PFSK-1 (cell line): ENCODE results near the gene CCDC8.

Source experiments
- POLR2AphosphoS5 ChIP-seq: IDR thresholded peaks from 2 replicates; pipeline ENCODE4 v1.6.1; 2012; ENCODE audit warnings: low read depth, mild to moderate bottlenecking, control low read depth, low read length, moderate library complexity
- TAF1 ChIP-seq: IDR thresholded peaks from 2 replicates; pipeline ENCODE4 v1.6.1; 2012; ENCODE audit warnings: low read length, control low read depth, borderline replicate concordance; ENCODE audit not compliant: insufficient read depth
- TF ChIP-seq, protein P1 (sequence below), 2 experiments: IDR thresholded peaks; 2 replicates each; pipeline versions ENCODE4 v1.6.1 to v1.8.0; 2011 to 2012; ENCODE audit warnings: low read depth in 2 of 2, low read length in 2 of 2, control low read depth in 1 of 2, inconsistent platforms in 1 of 2, mild to moderate bottlenecking in 1 of 2, moderate library complexity in 1 of 2; ENCODE audit not compliant: insufficient read depth in 1 of 2

DNA sequence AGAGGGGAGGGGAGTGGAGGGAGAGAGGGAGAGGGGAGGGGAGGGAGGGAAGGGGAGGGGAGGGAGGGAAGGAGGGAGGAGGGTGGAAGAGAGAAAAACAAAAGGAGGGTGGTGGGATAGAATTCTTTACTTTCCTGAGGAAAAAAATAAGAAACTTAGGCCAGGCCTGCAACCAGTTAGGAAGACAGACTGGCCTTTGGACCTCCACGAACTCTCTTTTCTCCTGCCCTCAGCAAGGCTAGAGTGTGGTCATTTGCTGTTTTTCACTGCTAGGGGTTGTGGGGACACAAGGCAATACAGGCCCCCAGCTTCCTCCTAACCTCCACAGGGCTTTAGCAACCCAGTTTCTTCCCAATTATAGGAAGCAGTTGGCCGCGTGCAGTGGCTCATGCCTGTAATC, 4.2 kb downstream of the CCDC8 start:
- TF ChIP-seq POLR2AphosphoS5: no peak
- no peak for TF ChIP-seq TAF1
- TF ChIP-seq, protein P1, sequence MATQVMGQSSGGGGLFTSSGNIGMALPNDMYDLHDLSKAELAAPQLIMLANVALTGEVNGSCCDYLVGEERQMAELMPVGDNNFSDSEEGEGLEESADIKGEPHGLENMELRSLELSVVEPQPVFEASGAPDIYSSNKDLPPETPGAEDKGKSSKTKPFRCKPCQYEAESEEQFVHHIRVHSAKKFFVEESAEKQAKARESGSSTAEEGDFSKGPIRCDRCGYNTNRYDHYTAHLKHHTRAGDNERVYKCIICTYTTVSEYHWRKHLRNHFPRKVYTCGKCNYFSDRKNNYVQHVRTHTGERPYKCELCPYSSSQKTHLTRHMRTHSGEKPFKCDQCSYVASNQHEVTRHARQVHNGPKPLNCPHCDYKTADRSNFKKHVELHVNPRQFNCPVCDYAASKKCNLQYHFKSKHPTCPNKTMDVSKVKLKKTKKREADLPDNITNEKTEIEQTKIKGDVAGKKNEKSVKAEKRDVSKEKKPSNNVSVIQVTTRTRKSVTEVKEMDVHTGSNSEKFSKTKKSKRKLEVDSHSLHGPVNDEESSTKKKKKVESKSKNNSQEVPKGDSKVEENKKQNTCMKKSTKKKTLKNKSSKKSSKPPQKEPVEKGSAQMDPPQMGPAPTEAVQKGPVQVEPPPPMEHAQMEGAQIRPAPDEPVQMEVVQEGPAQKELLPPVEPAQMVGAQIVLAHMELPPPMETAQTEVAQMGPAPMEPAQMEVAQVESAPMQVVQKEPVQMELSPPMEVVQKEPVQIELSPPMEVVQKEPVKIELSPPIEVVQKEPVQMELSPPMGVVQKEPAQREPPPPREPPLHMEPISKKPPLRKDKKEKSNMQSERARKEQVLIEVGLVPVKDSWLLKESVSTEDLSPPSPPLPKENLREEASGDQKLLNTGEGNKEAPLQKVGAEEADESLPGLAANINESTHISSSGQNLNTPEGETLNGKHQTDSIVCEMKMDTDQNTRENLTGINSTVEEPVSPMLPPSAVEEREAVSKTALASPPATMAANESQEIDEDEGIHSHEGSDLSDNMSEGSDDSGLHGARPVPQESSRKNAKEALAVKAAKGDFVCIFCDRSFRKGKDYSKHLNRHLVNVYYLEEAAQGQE (IDR thresholded peaks at IDR 0.05; ENCODE audit: insufficient read depth in 1 of 2, low read depth in 2 of 2, low read length in 2 of 2): no peak
